ENCODE measurements around the gene SEPTIN10.

SEPTIN10 gene

DNA sequence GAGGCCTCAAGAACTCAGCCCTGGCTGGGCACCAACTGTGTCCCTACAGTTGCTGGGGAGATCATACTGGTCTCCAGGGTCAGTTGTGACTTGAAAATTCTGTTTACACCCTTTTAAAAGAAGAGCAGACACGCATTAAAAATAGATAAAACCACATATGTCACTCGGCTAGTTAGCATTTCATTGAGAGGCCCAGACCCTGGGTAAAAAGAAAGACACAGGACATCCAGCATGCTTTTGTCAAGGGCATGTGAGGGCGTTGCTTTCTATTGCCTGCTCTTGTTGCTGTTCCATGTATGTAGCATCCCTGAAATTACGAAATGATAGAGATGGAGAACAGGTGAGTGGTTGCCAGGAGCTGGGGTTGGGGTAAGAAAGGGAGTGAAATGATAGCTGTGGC lies 94.3 kb downstream of the SEPTIN10 start:
- DNase-seq = no peak

DNA sequence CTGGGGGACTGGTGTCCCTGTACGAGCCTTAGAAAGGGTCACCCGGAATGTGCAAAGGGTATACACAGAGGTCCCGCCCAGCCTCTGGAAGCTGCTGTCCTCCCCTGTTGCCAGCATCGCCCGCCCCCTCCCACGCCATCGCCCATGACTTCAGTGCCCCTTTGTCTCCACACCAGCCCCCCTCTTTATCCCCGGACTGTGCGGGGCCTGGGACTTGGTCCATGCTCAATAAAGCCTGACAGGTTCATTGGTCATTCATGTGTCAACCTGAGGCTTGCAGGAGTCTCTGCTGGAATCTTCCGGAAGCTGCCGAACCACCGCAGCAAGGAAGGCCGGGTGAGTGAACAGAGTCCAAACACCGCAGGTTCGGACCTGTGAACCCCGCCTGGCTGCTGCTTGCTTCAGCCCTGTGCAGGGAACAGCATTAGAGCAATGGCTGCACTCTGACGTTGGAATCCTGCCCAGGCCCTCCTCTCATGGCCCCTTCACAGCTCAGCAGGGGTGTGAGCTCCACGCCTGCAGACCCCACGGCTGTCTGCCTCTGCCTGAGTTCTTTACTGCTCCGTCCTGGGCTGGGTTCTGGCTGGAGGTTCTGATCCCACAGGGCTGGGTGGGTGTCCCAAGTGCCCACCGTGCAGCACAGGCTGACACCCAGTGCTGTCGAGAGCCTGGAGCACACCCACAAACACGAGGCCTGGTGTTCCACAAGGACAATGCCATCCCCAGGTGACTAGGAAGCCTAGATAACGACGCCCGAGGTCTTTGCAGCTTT lies 96.5 kb downstream of the SEPTIN10 start:
- no peak for DNase-seq

DNA sequence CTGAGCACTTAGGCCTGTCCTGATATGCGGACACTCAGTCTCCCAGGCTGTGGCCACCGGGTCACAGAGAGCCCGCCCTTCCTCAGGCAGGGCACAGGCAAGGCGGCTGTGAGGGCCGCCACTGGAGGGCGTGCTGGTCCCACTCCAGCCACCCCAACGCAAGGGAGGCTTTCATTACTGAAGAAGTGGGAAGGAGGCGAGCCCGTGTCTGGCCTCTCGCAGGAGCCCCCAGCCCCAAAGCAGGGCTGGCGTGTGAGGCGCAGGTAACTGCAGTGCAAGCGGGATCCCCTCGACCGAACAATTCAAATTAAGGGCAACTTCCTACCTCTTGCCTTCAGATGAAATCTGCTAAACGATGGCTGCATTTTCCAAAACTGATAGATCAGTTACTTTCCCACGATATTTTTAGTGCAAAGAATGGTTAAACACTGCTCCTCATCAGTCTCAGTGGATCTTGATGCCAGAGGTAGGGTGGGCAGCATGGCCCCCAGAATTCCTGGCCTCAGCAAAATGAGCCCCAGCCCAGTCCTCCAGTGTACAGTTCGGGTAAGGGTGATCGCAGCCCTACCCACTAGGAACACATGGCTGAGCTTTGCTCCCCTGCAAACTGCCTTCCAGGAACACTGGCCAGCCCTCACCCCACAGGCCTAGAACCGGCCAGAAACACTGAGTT lies 97.2 kb downstream of the SEPTIN10 start:
- no peak for DNase-seq

DNA sequence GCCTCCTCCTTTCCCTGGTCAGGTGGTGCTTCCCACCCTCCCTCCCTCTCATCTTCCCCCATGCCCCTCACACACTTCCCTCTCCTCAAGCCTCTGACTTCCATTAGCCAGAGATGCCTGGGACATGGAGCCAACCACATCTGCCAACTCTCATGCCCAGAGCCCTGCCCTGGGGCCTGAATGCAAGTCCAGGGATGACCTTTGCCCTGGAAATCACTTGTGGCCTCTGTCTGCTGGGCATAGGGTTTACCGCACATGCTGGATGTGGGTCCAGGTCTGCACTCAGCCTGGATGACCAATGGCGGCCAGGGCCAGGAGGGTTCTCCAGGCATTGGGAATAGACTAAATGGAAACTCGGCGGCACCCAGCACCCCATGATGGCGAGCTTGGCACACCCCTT lies 98.9 kb downstream of the SEPTIN10 start:
- DNase-seq = no peak

DNA sequence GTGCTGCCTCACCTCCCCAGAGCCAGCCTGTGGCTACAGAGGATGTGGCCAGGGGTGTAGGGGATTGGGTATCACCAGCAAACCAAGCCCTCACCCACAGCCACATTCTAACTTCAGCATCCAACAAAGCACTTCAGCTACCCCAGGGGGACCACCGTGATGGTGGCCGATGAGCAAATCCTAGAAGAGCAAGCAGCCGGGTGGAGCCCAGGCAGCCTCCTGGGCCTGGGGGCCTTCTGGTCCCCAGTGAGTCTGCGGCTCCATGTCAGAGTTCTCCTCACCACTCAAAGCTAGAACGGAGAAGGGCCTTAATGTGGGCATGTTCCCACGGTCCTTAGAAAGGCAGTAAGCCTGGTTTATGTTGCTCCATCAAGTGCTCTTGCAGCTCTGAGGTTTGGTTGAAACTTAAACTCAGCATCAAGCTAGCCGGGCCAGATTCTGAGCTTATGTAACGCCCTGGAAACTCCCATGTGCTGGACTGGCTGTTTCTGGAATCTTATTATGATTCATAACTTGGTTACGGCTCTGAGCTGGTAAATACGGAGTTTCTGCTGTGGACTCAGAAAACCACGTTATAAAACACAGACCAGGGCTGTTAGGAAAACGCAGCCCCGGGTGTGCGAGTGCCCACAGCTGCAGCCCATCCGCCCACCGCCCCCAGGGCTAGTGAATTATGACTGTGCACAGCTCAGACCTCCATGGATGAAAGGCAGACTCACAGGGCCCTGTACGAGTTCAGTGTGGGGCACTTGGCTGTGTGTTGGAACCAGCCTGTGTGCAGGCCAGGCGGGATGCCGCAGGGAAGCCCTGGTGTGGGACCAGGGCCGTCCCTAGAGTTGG lies 99.8 kb downstream of the SEPTIN10 start:
- no peak for DNase-seq

DNA sequence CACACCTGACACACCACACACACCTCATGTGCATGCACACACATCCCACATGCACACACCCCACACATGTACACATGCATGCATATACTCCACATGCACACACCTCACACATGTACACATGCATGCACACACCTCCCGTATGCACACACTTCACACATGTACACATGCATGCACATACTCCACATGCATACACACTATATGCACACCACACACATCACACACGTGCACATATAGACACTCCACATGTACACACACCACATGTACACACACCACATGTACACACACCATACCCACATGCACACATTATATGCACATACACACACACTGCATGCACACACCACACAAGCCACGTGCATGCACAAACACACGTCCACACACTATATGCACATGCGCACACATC lies 100.5 kb downstream of the SEPTIN10 start:
- no peak for DNase-seq

DNA sequence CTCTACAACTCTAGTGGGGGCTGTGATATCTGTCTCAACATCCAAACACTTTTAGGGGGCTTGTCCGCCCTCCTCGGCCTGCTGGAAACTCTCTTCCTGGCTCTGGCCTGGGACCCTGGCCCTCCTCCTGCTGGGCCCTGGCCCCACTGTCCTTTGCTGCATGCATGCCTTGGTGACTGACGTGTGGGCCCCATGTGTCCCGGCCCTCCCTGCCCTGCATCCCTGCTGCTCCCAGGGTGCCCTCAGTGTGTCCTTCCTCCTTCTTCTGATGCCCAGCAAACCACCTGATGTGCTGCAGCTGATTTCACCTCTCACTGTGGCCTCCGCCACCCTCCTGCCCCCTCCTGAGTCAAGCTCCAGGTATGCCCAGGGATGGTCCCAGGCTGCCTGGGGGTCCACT lies 101.7 kb downstream of the SEPTIN10 start:
- no peak for DNase-seq

DNA sequence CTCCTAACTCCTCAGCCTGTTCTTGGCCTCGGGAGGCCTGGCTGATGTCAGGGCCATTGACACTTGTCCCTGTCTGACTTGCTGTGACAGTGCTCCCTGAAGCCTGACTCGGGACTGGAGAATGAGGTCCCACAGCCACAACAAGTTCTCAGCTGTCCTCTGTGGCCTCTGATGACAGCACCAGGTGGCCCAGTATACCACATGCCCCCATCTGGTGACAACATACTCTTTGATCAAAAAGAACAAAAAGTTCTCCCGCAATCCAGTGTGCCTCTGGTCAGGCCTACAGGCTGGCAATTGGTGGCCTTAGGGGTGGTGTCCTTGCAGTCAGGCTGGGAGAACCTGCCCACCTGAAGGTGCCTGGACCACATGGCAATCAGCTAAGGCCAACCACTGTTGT lies 102.6 kb downstream of the SEPTIN10 start:
- no peak for DNase-seq

DNA sequence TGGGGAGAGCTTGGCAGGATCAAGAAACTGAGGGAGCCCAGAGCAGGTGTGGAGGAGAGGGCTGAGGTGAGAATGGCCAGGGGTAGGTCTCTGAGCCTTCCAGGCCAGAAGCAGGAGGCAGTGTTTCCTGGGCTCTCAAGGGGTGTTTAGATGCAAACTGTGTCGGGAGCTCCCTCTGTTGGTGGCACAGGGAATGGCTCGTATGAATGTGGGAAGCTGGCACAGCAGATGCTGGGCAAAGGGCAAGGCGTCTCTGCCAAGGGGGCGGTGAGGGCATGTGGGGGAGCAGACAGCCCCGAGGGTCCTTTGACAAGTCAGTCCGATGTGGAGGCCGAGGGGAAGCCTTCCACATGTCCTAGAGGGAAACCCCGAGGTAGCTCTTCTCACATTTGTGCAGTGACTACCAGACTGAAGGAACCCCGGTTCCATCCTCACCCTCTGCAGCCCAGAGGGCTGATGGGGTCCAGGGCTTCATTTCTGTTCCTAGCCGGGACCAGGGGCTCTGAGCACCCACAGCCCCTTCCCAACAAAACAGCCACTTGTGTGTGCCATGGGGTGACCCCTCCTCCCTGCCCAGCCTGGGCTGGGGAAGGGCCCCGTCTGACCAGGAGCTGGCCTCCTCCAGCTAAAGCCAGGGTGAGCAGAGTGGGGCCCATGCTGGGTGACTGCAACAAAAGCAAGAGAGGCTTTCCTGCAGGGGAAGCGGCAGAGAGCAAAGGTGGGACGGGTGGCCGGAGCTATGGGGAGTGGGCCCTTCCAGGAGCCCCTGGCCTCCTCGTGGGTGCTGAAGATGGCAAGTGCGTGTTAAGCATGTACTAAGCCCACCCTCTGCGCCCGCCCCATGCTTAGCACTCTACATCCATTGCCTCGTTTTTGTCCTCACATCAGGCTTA lies 103.4 kb downstream of the SEPTIN10 start:
- DNase-seq = no peak

DNA sequence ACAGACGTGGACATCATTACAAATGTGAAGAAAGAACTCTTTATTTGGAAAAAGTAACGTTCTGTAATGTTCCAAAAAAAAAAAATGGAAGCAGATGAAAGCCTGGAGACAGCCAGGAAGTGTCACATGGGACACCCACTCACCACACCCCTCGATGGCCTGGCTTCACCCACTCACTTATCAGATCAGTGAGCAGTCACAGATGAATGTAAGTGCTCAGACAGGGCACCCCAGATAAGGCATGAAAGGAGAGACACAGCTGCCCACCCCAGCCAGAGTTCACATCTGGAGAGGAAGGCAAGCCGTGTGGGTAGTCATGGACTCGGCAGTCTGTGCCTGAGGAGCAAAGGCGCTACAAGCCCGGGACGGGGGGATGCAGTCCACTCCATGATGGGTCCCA lies 105.2 kb downstream of the SEPTIN10 start:
- DNase-seq = no peak

DNA sequence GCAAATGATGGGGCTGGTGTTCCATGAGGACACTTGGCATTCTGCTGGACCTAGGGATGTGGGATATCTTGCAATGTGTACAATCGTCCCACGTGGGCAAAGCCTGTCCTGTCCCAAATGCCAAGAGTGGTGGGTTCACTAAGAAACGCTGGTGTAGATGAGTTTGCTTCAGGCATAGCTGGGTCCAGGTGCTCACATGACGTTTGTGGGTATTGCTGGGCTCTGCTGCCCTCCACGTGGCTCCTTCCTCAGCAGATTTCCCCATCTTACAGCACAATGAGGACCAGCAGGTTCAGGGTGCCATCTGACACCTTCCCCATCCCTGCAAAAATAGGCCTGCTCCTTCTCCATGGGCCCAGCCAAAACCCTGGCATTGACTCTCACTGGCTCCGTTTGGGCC lies 105.9 kb downstream of the SEPTIN10 start:
- no peak for DNase-seq

DNA sequence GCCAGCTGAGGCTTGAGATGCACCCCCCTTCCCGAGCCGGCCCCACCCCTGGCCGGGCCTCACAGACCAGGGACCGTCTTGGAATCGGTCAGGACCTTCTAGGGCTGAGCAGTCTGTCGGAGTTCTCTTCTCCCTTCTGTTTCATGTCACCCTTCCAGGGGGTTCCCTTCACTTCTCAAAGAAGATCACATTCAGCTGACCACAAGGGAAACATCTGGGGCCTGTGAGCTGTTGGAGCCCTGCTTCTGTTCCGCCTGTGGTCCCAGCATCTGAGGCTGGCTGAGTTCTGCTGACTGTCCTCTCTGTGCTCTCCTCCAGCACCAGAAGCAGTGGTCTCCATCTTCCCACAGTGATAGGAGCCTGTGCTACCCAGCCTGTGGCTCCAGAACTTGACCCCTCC lies 106.5 kb downstream of the SEPTIN10 start:
- no peak for DNase-seq

DNA sequence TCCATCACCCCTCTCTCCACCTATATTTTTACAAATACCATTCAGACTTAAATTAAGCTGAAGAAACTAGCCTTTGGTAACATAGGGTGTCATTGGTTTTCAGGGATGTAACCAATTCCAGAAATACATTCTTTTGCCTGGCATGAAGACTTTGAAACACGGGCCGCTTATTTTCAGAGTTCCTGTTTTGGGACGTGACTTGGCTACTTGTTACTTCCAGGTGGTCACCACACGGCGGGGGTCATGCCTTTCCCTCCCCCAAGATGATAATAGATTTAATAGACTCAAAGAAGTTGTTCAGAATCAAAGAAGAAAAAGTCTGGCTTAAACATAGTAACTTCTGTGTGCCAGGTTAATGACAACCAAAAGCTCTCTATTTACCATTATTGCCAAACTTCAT lies 110.6 kb downstream of the SEPTIN10 start:
- DNase-seq = no peak

DNA sequence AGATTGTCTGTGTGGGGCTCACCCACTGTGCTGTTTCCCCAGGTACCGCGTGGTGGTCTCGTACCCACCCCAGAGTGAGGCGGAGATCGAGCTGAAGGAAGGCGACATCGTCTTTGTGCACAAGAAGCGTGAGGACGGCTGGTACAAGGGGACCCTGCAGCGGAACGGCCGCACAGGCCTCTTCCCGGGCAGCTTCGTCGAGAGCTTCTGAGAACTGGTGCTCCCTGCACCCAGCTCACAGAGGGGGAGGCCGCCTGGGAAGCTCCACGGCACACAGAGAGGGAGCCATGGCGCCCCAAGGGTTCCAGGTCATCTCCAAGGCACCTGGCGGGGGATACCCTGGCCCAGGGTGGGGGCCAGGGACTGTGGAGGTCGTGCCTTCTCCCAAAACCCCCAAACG lies 112.3 kb downstream of the SEPTIN10 start:
- DNase-seq = no peak

DNA sequence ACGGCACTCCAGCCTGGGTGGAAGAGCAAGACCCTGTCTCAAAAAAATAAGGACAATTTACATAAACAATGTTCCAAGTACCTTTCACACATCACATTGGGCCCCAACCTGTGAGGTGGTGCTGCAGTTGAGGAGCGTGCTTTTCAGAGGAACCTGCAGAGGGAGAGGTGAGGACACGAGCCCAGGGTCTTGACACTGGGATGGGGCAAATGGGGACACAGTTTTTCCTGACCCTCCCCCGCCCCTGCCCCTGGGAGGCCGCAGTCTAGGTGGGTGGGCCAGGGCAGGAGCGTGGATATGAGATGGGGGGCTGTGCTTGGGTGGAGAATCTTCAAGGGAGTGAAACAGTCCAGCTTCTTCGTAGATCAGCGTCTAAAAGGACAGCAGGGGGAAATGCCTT lies 112.9 kb downstream of the SEPTIN10 start:
- DNase-seq = no peak

DNA sequence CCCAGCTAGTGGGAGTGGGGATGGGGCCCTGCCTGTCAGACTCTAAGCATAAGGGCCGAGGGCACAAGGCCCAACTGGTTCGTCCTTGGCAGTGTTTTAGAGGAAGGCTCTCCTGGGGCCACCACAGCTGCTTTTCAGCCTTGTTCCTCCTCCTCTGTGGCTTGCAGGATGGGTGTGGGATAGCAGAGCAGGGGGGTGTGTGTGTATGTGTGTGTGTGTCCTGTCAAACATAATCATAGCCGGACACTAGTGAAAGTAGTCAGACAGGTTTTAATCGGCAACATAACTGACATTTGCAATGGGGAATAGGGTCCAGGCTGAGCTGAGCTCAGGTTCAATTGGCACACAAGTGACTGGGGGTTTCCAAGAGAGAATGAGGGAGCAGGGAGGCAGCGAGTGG lies 114.2 kb downstream of the SEPTIN10 start:
- DNase-seq = no peak

DNA sequence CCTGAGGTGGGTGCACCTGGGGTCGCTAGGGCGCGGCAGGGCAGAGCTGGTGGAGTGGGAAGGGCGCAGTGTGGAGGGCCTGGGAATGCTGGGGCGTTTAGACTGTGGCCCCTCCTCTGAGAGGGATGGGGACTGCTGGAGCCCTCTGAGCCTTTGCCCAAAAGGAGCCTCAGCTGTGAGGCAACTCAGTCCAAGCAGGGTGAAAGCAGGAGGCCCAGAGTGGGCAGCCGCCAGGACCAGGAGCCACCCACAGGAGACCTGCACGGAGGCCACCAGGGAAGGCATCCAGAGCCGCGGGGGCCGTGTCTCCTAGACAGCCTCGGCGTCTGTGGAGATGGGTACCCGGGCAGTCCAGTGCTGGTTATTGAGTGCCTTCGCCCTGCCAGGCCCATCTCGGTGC lies 114.9 kb downstream of the SEPTIN10 start:
- DNase-seq = no peak

DNA sequence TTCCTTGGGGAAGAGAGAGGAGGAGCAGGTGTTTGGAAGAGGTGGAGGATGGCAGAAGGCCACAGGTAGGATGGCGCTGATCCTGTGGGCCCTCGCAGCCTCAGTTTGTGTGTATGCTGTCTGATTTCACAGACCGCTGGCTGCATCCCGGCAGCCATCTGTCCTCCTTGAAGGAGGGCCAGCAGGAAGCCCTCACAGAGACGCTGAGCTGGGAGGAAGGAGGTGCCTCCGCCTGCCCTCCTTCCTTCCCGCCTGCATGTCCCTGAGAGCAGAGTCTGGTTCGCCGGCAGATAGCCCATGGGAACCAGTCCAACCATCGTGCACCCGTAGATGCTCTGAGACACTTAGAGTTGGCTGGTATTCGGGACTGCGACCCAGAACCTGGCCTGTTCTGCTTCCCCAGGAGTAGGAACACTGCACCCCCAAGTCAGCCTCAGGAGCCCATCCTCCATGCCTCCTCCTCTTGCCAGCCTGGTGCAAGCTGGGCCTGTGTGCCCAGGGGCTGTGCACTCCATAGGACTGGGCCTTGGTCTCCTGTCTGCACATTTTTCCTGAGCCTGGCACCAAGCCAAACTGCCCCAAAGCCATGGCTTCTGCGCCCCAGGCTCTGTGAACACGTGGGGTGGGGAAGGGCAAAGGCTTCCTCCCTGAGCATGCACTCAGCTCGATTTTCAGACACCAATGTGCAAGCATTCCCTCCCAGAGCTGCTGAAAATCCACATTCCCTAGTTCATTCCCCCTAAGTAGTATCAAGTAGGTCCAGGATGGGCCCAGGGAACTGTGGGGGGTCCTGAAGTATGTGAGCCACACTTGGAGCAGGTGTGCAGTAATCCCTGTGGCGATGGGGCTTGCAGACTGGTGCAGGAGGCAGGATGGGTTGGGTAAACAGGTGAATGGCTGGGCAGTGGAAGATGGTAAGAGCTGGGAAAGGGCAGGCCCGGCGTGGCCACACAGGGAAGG lies 115.6 kb downstream of the SEPTIN10 start:
- no peak for DNase-seq

DNA sequence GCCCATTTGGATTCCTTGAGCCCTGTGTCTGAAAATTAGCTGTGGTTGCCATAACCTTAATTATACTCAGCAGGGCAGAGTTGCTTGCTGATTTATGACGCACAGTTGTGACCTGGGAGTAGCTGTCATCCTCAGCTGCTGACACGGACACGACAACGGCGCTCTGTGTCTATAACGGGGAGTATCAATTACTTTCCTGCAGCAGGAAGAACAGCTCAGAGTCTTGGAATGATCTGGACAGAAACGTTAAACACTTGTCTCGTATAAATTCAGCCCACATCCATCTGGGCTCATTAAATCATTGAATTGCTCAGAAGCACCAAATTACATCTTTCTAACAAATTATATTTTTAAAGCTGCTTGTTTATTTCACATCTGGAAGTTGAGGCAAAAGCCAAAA lies 116.3 kb downstream of the SEPTIN10 start:
- DNase-seq = no peak

DNA sequence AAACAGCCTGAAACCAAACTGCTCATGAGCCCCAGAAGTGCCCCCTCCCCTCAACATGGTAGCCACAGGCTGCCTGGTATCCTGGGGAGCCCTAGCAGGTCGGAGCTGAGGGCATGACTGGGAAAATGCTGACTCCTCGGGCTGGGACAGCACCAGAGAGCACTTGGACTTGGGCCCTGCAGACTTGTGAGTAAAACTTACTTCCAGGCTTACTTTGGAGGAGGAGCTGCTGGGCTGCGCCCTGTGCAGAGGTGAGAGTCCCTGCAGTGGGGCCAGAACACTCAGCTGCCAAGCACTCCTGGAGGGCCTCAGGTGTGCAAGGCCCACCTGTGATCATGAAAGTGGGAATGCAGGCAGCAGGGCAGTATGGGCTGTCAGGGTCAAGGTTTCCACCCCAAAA lies 119.4 kb downstream of the SEPTIN10 start:
- DNase-seq = no peak

DNA sequence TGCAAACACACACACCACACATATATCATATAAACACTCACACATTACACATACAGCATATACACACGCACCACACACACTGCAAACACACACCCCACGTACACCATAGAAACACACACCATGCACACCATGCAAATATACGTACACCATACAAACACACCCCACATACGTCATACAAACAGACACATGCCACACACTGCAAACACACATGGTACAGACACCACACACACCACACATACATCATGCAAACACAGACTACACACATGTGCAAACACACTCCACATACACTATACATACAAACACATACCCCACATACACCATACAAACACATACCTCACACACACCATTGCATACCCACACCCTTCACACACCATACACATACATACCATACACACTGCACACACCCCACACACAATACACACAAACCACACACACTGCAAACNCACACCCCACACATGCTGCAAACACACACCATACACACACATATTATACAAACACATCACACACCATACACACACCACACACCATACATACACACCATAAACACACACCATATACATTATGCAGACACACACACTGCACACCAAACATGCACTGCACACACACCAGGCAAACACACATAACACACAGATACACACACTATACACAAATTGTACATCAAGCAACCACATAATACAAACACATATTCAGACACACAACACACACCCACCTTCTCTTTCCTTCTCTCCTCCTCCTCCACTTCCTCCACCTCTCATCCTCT lies 120.4 kb downstream of the SEPTIN10 start:
- no peak for DNase-seq
